ENCODE results near the gene URAD. TPM values are rescaled to one million over a fixed set of nuclear protein-coding genes. Genes with fewer than 3 reads are reported as not detected.

URAD gene
- total RNA-seq, 2 experiments from 2014 or later = not detected

DNA sequence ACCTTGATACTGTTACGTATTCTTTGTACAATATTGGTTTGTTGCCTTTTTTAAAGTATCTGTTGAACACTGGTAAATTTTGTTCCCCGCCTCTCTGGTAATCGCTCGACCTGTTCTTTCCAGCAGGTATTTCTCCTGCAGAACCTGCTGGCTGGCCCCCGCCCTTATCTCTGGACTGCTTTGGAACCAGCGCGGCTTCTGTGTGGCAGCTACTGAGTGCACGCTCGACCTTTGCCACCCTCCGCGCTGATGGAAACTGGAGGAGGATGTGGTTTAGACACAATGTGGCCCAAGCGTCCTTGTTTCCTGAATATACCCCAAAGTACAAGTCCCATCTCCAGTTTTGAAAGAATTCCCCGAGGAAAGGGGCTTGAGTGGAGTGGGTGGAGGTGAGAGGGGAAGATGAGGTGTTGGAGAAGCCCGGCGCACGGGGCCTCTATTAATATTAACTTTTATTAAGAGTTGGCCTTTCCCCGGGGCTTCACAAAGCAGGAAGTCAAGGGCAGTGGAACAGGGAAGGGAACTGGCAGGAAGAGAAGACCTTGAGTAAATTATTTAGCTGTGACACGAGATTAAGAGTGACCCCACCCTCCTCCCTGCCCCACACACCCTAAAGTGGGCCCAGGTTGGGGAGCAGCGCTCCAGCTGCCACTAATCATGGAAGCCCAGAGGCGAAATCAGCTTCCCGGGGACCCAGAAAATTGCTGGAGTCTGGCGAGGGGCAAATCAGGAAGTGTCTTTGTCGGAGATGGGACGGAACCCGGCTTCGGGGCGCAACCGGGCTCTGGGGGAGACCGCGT lies 35.4 kb downstream of the URAD start:
- Mint-ChIP-seq H3K4me3 (peak overlapping the region; percentile 56), H3K27ac (no peak overlapping the region), H3K4me1 (peaks cover 9% of the 10 kb centered on the region), H3K36me3 (no peaks in the 10 kb centered on the region), H3K9me3 (no peaks in the 10 kb centered on the region), H3K27me3 (peaks cover 54% of the 10 kb centered on the region)
- DNase-seq (no peak), ATAC-seq (ENCODE audit: low read depth) (no peak)
- POLR2A ChIA-PET = no interaction called here

DNA sequence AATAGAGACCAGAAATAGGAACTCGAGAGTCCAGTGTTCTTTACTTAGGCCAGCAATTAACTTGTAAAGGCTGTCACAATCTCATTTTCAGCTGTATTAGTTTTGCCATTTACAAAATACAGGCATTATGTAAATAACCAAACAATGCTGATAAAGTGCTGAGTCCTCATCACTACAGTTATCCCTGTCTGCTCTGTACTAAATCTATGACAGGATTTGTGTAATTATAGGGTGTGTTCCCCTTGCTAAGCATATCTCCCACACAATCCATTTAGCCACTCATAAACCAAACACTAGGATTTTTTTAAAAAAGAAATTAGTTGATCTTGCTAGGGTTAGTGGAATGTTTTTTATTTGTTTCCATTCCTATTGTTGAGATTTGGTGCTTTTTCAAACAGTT lies 45.5 kb downstream of the URAD start:
- Mint-ChIP-seq H3K9me3 (no peaks in the 10 kb centered on the region), H3K27ac (no peak overlapping the region), H3K4me3 (no peak overlapping the region), H3K27me3 (peaks cover 4% of the 10 kb centered on the region), H3K4me1 (no peaks in the 10 kb centered on the region), H3K36me3 (no peaks in the 10 kb centered on the region)
- DNase-seq = no peak
- POLR2A ChIA-PET = no interaction called here
- ATAC-seq (ENCODE audit: low read depth) = no peak

DNA sequence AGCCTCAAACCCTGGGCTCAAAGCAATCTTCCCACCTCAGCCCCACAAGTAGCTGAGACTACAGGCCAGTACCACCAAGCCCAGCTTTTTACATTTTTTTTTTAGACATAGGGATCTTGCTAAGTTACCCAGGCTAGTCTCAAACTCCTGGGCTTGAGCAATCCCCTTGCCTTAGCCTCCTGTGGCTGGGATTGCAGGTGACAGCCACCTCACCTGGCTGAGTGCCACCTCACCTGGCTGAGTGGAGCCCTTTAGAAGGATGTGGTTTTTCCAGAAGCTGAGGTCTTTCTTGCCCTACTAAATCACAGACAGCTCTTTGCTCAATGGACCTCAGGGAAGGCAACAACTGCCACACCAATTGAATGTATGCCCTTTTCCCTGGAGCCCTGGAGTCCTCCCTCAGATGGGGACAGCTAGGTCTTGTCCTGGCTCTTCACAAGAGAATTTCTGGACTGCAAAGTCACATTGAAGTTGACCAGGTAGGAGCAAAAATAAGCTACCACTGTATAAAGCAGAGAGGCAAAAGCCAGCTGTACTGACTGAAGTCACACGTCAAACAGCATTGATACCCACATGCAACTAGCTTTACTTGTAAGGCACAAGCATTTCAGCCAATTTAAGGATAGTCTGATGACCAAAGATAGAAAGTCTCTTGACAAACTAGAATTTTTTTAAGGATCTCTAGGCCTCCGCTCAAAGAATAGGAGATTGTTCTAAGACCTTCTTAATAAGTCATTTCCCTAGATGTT lies 54.7 kb downstream of the URAD start:
- Mint-ChIP-seq H3K27ac (no peak overlapping the region), H3K27me3 (peaks cover 47% of the 10 kb centered on the region), H3K4me3 (no peak overlapping the region), H3K4me1 (no peaks in the 10 kb centered on the region), H3K36me3 (no peaks in the 10 kb centered on the region), H3K9me3 (no peaks in the 10 kb centered on the region)
- ATAC-seq (ENCODE audit: low read depth) = peak; percentile 22
- no peak for DNase-seq
- POLR2A ChIA-PET = no interaction called here

DNA sequence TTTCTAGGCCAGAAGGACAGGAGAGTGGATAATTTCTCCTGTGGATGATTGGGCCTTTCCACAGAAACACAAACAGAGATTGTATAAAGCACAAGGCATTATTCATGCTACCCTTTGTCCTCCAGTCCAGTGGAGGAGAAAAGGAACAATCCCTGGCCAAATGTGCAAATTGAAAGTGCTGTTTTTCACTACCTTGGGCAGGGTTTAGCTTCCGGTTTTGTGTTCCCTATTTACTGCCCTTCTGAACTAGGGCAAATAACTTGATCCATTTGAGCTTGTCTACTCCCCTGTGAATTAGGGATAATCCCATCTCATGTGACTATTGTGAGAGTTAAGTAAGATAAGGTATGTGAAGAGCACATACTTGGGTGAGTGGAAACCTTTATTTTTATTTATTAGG lies 55.4 kb downstream of the URAD start:
- POLR2A ChIA-PET = no interaction called here
- no peak overlapping the region for H3K4me3 Mint-ChIP-seq
- no peaks in the 10 kb centered on the region for H3K9me3 Mint-ChIP-seq
- H3K27ac Mint-ChIP-seq = no peak overlapping the region
- DNase-seq (no peak), ATAC-seq (ENCODE audit: low read depth) (no peak)
- H3K27me3 Mint-ChIP-seq = peaks cover 53% of the 10 kb centered on the region
- peaks cover under 1% of the 10 kb centered on the region for H3K4me1 Mint-ChIP-seq
- no peaks in the 10 kb centered on the region for H3K36me3 Mint-ChIP-seq

DNA sequence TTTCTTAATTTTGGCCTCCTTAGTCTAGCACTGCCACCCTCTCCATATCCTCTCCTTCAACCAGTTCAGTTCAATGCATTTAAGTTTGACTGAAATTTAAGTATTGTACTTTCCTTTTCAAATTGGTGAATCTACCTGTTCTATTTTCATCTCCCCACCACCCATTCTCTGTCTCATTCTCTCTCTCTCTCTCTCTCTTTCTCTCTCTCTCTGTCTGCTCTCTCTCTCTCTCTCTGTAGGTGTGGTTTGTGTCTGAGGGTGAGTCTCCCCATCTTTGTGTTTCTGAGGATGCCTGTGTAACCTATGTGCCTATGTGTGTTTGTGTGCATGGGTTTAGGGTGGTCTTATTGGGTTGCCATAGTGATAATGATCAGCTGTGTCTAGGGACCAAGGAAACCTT lies 58.6 kb downstream of the URAD start:
- no peak for ATAC-seq (ENCODE audit: low read depth)
- Mint-ChIP-seq H3K4me3 (no peak overlapping the region), H3K27me3 (peaks cover 80% of the 10 kb centered on the region), H3K4me1 (peaks cover 11% of the 10 kb centered on the region), H3K36me3 (no peaks in the 10 kb centered on the region), H3K9me3 (peaks cover 2% of the 10 kb centered on the region), H3K27ac (no peak overlapping the region)
- POLR2A ChIA-PET = no interaction called here
- no peak for DNase-seq

DNA sequence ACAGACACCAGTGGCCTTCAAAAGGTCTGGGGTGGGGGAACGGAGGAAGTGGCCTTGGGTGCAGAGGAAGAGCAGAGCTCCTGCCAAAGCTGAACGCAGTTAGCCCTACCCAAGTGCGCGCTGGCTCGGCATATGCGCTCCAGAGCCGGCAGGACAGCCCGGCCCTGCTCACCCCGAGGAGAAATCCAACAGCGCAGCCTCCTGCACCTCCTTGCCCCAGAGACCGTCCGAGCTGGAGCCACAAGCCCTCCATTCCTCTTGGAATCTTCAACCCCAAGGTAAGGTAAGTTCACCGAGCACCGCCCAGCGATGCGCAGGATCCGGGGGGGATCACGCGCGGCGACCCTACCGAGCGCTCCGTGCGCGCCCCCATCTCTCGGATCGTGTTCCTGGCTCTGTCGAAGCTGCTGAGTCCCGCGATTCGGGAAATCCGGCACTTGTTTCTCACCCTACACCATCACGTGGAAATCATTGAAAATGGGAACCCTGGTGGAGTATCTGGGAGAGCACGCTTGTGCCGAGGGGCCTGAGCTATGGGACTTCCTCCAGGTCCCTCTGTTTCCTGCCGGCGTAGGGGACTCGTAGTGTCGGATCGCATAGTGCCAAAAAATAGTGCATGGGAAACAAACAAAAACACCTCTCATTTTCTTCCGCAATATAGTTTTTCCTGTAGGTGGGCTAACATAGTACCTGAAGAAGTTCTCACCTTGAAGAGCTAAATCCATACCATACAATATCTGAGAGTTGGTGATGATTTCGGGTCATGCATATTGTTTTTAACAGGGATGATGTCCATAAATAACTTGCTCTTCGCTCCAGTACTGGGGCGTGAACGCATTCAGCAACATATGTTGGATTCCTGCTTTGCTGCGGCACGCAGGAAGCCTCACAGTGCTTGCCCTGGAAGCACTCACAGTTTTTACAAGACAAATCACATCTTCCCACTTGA lies 59.4 kb downstream of the URAD start:
- DNase-seq = no peak
- POLR2A ChIA-PET = no interaction called here
- Mint-ChIP-seq H3K36me3 (peaks cover 2% of the 10 kb centered on the region), H3K27ac (no peak overlapping the region), H3K4me3 (no peak overlapping the region), H3K9me3 (peaks cover 2% of the 10 kb centered on the region), H3K27me3 (peaks cover 84% of the 10 kb centered on the region), H3K4me1 (peaks cover 11% of the 10 kb centered on the region)
- no peak for ATAC-seq (ENCODE audit: low read depth)

DNA sequence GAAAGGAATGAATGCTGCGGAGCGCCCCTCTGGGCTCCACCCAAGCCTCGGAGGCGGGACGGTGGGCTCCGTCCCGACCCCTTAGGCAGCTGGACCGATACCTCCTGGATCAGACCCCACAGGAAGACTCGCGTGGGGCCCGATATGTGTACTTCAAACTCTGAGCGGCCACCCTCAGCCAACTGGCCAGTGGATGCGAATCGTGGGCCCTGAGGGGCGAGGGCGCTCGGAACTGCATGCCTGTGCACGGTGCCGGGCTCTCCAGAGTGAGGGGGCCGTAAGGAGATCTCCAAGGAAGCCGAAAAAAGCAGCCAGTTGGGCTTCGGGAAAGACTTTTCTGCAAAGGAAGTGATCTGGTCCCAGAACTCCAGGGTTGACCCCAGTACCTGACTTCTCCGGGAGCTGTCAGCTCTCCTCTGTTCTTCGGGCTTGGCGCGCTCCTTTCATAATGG lies 60.1 kb downstream of the URAD start:
- Mint-ChIP-seq H3K4me3 (no peak overlapping the region), H3K27me3 (peaks cover 88% of the 10 kb centered on the region), H3K36me3 (peaks cover 2% of the 10 kb centered on the region), H3K4me1 (peaks cover 11% of the 10 kb centered on the region), H3K9me3 (peaks cover 2% of the 10 kb centered on the region), H3K27ac (peak overlapping the region; percentile 19)
- no peak for ATAC-seq (ENCODE audit: low read depth)
- POLR2A ChIA-PET = no interaction called here
- no peak for DNase-seq

Other genes with a start within 250 kb of the URAD start
- not detected for gene GSX1, start 196.2 kb downstream of the URAD start, total RNA-seq
- gene PDX1, start 68.7 kb downstream of the URAD start, total RNA-seq = not detected
- not detected for gene CDX2, start 19.4 kb downstream of the URAD start, total RNA-seq
- gene FLT3, start 111.9 kb upstream of the URAD start, total RNA-seq = not detected
- 10 to 100 TPM; 51.4 to 53.4 TPM for gene PAN3, start 149.9 kb upstream of the URAD start, total RNA-seq